HCEC 1CT (cell line): ENCODE measurements around the gene RTN4R.

Experiments used
- DNase-seq: peaks from one replicate; pipeline ENCODE4 v3.0.0-alpha.2; 2017

RTN4R gene

DNA sequence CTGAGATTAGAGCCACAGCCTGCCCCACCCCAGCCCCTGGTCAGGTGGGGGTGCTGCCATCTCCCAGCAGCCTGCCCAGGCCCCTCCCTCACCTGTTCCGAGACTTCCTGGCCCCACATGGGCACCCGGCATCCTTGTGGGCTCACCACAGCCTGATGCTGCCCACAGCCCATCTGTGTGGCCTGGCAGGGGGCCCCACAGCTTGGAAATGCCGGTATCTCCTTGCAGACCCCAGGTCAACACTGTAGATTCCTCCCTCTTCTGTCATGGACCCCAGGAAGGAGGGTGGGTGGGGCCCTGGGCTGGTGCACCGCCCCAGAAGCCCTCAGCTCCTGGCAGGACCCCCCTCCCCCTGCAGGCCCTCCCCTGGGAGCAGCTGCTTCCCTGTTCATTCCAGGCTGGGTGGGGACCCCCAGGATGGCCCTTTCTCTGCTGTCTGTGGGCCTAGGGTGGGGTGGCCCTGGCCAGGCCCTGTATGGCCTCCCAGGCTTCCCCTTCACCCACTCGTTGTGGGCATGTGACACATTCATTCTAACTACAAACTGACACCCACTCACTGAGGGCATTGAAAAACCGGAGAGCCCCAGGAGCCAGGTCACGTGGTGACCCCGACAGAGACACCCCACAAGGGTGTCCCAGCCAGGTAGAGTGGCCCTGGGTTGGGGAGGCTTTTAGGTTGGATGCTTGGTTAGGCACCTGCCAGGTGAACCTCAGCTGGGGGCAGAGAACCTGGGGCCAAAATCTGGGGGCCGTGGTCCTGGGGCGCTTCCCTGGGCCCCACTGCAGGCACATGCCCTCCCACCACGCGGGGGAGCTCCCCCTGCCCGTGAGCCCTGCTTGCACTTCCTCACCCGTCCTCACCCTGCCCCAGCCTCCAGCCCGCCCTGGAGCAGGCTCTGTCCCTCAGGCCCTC, 73.2 kb downstream of the RTN4R start:
- DNase-seq: no peak

DNA sequence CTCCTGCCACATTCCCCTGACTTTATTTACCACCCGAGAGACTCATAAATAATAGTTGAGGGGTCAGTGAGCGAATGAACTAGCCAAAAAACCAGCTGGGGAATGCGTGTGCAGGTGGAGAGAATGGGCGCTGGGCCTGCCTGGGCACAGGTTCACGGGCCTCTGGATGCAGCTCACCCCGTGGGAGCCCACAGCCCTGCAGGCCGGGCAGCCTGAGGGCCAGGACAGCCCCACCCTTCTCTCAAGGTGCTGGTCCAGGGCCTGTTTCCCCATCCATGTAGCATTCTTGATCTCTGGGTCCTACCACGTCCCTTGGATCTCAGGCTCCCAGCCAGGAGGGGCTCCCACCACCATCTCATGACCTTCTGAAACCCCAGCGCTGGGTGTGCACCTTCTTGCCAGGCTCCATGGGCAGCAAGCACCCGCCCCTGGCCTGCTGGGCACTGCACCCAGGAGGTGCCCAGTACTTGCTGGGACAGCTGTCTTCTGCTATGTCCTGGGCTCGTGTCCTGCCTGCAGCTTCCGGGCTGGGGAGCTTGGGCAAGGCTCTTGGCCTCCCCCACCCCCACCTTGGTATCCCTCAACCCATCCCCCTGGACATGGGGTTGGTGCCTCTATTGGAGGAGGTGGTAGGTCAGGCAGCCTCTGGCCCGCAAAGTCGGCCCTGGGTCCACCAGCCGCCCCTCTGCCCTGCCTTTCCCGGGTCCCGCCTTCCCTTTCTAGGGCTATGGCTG, 74.2 kb downstream of the RTN4R start:
- no peak for DNase-seq

DNA sequence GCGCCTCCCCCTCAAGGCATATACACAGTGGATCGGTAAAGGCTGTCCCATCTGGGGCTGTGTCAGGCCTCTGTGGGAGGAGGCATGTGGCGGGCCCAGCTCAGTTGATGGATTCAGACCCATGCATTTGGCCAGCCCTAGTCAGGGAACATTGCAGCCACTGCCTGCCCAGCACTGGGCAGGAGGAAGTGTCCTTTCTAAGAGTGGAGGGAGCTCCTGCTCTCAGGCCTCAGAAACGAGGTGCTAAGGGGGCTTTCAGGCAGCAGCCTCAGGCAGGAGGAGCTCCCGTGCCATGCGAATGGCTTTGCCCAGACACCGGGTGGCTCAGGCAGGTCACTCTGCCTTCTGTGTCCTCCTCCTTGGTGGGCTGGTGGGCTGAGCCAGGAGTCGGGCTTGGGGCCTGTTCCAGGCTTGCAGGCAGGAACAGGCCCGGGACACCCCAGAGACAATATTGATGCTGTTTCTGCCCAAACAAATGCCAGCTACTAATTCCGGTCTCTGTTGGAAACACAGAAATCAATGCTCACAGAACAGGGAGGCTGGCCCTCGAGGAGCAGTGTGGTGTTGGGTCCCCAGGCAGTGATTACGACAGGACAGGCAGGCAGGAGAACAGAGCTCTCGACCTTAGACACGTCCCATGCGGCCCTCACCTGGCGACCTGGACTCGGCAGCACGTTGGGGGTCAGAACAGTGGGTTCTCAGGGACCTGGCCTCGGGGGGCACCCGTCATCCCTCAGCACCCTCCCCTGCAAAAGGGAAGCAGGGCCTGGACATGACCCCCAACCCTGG, 75.0 kb downstream of the RTN4R start:
- DNase-seq: no peak

DNA sequence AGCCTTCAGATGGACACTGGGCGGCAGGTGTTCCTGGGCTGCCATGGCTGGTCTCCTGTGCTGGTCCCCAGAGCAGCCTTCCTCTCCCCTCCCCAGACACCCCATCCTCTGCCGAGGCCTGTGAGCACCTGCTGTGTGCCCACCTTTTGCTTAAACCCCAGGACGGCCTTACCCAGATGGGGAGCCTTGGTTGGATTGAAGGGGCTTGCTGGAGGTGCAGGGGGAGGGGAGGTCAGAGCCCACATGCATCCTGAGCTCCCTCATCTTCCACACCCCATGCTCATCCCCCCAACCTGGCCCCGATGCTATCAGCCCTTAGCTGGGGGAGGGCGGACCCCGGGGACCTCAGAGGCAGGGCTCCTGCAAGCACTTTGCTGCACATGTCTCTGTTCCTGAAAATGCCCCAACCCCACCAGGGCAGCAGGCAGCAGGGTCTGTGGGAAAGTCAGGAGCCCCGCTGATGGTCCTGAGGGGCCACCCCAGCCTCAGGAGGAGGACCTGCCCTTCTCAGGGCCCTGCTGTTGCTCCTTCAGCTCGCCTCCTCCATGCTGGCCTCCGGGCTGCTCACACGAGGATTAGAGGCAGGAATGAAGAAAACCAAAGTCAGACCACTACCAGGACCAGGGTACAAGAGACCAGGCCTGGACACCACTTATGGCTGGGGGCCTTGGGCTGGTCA, 75.7 kb downstream of the RTN4R start:
- DNase-seq: no peak

DNA sequence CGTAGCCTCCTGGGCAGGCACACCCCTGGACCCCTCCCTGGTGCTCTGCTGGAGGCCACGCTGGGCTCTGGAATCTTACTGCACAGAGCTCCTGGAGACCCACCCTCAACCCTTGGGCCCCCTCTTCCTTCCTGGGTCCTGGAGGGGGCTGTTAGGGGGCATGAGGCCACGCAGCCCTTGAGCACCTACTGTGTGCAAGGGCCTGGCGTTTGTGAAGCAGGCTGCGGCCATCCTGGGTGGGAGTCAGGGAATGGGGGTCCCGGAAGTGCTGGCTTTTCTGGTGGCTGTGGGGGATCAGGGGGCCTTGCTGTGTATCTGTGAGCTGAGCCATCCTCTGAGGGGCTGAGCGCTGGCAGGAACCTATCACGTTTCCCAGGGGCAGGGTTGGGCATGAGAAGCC, 76.3 kb downstream of the RTN4R start:
- DNase-seq: no peak
